AG04450 (cell line): Measurements from ENCODE around the gene WWOX. TPM values are rescaled to one million over a fixed set of nuclear protein-coding genes. Genes with fewer than 3 reads are reported as not detected.

Experiments
- CTCF ChIA-PET: fragments of 300-600, 350-600 bp; formaldehyde crosslinking; extraction: SDS; loops from one replicate; lab custom pipeline; 2022; ENCODE audit warnings: antibody characterized with exemption, inconsistent platforms; lab: Charles Lee
- POLR2A ChIA-PET: fragments of 350-600 bp; formaldehyde crosslinking; extraction: SDS; loops from one replicate; lab custom pipeline; 2021; ENCODE audit warnings: antibody characterized with exemption, inconsistent platforms; lab: Yijun Ruan, JAX
- DNase-seq: peaks from one replicate; pipeline ENCODE4 v3.0.0-alpha.2; 2011; ENCODE audit warnings: low read depth, low spot score
- H3K27ac ChIP-seq: one replicate; pipeline ENCODE4 v1.5.1; 2012; ENCODE audit warnings: low read depth, low read length, control low read depth
- H3K27me3 ChIP-seq: one replicate; pipeline ENCODE4 v1.6.0; 2012; ENCODE audit warnings: low read length; ENCODE audit not compliant: control insufficient read depth, insufficient read depth
- H3K4me3 ChIP-seq: 2 replicates; pipeline ENCODE4 v1.5.1; 2011; ENCODE audit warnings: mild to moderate bottlenecking, low read depth, low read length, control low read depth
- H3K9me3 ChIP-seq: 2 replicates; pipeline ENCODE4 v1.5.1; 2012; ENCODE audit warnings: low read length; ENCODE audit not compliant: control insufficient read depth, insufficient read depth
- polyA plus RNA-seq: library from polyadenylated mRNA; depleted of rRNA; stranded (reverse); fragments of >200 nt; gene quantifications from 2 replicates; pipeline ENCODE4 v1.2.3, GENCODE V29; 2011
- TF ChIP-seq, protein P1 (sequence below): IDR thresholded peaks from 2 replicates; pipeline ENCODE4 v1.5.1; 2011; ENCODE audit warnings: low read depth, low read length, control low read depth, inconsistent platforms

The WWOX gene
- polyA plus RNA-seq, 1 experiment = 2.1 TPM

DNA sequence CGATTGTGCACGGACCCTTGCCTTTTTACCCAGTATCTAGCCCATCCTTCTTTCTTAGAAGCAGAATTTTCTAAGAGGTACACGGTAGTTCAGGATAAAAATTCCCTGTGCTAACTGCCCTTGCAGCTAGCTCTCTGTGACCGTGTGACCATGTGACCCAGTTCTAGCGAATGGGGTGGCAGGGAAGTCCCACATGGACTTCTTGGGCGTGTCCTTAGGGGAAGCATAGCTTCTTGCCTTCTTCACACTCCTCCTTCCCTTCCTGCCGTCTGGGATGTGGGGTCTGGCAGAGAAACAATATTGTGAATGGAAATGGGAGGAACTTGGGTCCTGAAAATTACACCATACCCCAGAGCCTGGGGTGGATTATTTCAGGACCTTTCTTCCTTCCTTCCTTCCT is 830.4 kb downstream of the WWOX start:
- Histone ChIP-seq H3K27ac (no peak overlapping the region), H3K27me3 (no peaks in the 10 kb centered on the region), H3K9me3 (peaks cover 61% of the 10 kb centered on the region), H3K4me3 (no peak overlapping the region)
- TF ChIP-seq, protein P1, sequence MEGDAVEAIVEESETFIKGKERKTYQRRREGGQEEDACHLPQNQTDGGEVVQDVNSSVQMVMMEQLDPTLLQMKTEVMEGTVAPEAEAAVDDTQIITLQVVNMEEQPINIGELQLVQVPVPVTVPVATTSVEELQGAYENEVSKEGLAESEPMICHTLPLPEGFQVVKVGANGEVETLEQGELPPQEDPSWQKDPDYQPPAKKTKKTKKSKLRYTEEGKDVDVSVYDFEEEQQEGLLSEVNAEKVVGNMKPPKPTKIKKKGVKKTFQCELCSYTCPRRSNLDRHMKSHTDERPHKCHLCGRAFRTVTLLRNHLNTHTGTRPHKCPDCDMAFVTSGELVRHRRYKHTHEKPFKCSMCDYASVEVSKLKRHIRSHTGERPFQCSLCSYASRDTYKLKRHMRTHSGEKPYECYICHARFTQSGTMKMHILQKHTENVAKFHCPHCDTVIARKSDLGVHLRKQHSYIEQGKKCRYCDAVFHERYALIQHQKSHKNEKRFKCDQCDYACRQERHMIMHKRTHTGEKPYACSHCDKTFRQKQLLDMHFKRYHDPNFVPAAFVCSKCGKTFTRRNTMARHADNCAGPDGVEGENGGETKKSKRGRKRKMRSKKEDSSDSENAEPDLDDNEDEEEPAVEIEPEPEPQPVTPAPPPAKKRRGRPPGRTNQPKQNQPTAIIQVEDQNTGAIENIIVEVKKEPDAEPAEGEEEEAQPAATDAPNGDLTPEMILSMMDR = no peak
- POLR2A ChIA-PET = no interaction called here
- CTCF ChIA-PET = no interaction called here
- DNase-seq = no peak

DNA sequence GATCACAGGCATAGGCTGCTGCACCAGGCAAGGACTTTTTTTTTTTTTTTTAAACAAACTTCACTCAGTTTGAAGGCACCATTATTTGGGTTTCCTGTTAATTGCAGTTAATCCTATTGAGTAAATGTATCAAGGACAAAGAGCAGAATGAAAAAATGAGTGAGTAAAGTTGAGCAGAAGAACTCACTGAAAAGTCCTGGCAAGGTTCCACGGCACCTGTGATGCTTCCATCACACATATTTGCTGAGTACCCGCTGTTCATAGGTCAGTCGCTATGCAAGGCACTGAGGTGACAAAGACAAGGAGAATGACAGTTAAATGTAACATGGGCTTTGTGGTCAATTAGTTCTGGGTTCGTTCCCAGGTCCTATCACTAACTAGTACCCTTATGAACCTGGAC is 831.1 kb downstream of the WWOX start:
- Histone ChIP-seq H3K27ac (no peak overlapping the region), H3K27me3 (no peaks in the 10 kb centered on the region), H3K9me3 (peaks cover 58% of the 10 kb centered on the region), H3K4me3 (no peak overlapping the region)
- no peak for DNase-seq
- TF ChIP-seq, protein P1 = no peak
- ChIA-PET CTCF (no interaction called here), POLR2A (no interaction called here)

DNA sequence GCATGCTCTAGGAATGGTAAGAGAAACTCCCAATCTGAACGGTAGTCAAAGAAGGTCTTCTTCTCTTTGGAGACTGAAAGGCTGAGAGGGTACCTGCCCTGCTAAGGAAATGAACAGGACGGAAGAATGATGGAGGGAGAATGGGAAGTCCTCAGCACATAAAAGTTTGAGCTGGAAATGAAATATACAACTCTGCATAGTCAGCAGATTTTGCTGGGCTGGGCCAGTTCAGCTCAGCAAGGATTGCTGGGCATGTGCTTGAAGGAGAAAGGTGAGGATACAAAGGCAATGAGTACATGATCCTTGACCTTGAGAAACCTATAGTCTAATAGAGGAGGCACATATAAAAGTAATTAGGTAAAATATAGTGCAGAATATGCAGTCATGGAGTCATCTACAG is 831.8 kb downstream of the WWOX start:
- Histone ChIP-seq H3K27ac (no peak overlapping the region), H3K4me3 (no peak overlapping the region), H3K27me3 (no peaks in the 10 kb centered on the region), H3K9me3 (peaks cover 55% of the 10 kb centered on the region)
- TF ChIP-seq, protein P1 = no peak
- CTCF ChIA-PET = no interaction called here
- POLR2A ChIA-PET = no interaction called here
- DNase-seq = no peak

DNA sequence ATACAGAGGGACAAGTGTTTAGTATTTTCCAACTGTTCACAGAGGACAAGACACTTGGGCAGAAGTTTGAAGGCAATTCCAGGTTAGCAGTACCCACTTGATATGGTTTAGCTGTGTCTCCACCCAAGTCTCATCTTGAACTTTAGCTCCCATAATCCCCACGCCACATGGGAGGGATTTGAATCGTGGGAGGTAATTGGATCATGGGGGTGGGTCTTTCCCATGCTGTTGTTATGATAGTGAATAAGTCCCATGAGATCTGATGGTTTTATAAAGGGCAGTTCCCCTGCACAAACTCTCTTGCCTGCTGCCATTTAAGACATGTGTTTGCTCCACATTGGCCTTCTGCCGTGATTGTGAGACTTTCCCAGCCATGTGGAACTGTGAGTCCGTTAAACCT is 832.2 kb downstream of the WWOX start:
- Histone ChIP-seq H3K27ac (no peak overlapping the region), H3K9me3 (peaks cover 54% of the 10 kb centered on the region), H3K4me3 (no peak overlapping the region), H3K27me3 (no peaks in the 10 kb centered on the region)
- CTCF ChIA-PET = no interaction called here
- no peak for DNase-seq
- TF ChIP-seq, protein P1 = no peak
- POLR2A ChIA-PET = no interaction called here

DNA sequence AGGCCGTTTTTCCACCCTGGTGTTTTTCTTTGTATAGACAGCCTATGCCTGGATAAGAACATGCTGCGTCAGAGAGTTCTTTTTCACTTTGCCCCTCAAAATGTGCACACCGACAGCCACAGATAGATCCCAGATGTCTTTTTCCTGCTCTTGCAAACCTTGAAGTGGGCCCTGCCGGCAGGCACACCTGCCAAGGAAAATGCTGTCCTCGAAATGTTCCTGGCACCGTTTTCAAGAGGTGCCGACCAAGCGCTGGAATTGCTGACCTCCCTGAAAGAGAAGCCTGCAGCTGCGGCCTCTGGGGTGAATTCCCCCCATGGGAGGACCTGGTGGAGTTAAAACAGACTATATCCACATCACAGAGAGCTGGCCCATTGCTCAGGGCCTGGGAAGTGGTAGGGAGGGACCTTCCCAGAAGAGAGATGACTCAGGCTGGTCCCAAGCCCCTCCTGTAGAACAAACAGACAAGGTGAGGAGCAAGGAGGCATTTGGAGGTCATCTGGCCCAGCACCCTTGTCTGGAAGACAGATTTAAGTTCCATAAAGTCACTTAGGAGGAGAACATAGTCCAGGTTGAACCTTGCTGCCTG is 833.0 kb downstream of the WWOX start:
- TF ChIP-seq, protein P1 = no peak
- CTCF ChIA-PET = no interaction called here
- POLR2A ChIA-PET = no interaction called here

More for the DNA sequence above, 833.0 kb downstream of the WWOX start:
- Histone ChIP-seq H3K9me3 (peaks cover 46% of the 10 kb centered on the region), H3K27ac (no peak overlapping the region), H3K4me3 (no peak overlapping the region), H3K27me3 (no peaks in the 10 kb centered on the region)
- DNase-seq = no peak
